ENCODE results near the gene CD276. TPM values are rescaled to one million over a fixed set of nuclear protein-coding genes. Genes with fewer than 3 reads are reported as not detected.

The CD276 gene
- total RNA-seq, 1 donor from 2014 or later, result 84.3 TPM

DNA sequence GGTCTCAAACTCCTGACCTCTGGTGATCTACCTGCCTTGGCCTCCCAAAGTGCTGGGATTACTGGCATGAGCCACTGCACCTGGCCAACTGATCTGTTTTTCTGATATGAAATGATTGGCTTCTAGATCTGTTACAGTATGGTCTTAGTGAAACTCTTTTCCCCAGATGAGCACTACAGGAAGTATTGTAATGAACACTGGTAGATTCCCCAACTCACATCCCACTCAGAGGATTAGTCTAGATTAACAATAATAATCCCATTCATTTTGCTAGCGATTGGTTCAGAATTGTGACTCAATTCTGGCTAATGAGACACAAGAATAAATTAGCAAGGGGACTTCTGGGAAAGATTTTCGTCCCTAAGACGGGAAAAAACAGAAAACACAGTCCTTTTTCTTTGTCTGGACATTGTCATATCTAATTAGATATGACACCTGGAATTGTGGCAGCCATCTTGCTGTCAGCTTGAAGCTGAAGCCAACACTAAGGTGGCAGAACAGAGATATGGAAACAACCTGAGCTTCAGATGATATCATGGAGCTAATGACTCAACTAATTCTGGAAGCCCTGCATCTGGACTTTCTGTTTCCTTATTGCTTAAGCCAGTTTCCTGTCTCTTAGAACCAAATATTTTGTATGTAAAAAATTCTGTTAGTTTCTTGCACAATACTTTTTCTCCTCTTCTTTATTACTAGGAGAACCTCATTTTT, 33.6 kb upstream of the CD276 start:
- H3K27ac ChIP-seq, result no peak overlapping the region
- TF ChIP-seq, protein P1, sequence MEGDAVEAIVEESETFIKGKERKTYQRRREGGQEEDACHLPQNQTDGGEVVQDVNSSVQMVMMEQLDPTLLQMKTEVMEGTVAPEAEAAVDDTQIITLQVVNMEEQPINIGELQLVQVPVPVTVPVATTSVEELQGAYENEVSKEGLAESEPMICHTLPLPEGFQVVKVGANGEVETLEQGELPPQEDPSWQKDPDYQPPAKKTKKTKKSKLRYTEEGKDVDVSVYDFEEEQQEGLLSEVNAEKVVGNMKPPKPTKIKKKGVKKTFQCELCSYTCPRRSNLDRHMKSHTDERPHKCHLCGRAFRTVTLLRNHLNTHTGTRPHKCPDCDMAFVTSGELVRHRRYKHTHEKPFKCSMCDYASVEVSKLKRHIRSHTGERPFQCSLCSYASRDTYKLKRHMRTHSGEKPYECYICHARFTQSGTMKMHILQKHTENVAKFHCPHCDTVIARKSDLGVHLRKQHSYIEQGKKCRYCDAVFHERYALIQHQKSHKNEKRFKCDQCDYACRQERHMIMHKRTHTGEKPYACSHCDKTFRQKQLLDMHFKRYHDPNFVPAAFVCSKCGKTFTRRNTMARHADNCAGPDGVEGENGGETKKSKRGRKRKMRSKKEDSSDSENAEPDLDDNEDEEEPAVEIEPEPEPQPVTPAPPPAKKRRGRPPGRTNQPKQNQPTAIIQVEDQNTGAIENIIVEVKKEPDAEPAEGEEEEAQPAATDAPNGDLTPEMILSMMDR (IDR thresholded peaks at IDR 0.05), result no peak
- H3K4me1 ChIP-seq, result no peaks in the 10 kb centered on the region
- DNase-seq (ENCODE audit: low spot score in 2 of 2), result no peak
- H3K9me3 ChIP-seq, result no peaks in the 10 kb centered on the region
- peaks cover 3% of the 10 kb centered on the region for H3K27me3 ChIP-seq
- no peak overlapping the region for H3K4me3 ChIP-seq
- no peaks in the 10 kb centered on the region for H3K36me3 ChIP-seq
- intact Hi-C loops (cut with DNase I), result no loop called here

DNA sequence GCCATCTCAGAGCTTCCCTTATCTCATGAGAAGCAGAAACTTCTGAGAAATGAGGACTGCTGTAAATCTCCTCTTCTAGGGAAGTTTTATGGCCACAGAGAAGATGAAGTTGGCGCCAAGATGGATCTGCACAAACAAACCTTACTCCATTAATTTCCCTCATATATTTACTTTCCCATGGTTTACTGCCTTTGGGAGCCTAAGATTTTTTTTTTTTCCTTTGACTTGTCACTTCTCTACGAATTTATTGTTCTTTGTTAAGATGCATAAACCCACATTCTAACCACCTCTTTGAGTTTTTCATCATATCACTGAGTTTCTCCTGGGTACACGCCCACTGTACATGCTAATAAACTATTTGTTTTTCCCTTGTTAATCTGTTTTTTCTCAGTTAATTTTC, 29.5 kb upstream of the CD276 start:
- Histone ChIP-seq H3K27ac (no peak overlapping the region), H3K9me3 (no peaks in the 10 kb centered on the region), H3K27me3 (no peaks in the 10 kb centered on the region), H3K4me3 (no peak overlapping the region), H3K36me3 (no peaks in the 10 kb centered on the region), H3K4me1 (no peaks in the 10 kb centered on the region)
- DNase-seq (ENCODE audit: low spot score in 2 of 2), result no peak
- TF ChIP-seq, protein P1 (IDR thresholded peaks at IDR 0.05), result no peak
- intact Hi-C loops (cut with DNase I), result no loop called here

DNA sequence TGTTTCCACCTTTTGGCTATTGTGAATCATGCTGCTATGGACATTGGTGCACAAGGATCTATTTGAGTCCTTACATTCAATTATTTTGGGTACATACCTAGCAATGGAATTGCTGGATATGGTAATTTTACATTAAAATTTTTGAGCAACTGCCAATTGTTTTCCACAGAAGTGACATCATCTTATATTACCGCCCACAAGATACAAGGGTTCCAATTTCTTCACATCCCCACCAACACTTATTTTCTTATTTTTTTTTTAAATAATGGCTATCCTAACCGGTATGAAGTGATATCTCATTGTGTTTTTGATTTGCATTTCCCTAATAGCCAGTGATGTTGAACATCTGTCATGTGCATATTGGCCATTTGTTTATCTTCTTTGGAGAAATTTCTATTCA, 28.5 kb upstream of the CD276 start:
- Histone ChIP-seq H3K4me3 (no peak overlapping the region), H3K4me1 (no peaks in the 10 kb centered on the region), H3K36me3 (no peaks in the 10 kb centered on the region), H3K27ac (no peak overlapping the region), H3K9me3 (no peaks in the 10 kb centered on the region), H3K27me3 (no peaks in the 10 kb centered on the region)
- intact Hi-C loops (cut with DNase I), result no loop called here
- TF ChIP-seq, protein P1 (IDR thresholded peaks at IDR 0.05), result no peak
- DNase-seq (ENCODE audit: low spot score in 2 of 2), result no peak

DNA sequence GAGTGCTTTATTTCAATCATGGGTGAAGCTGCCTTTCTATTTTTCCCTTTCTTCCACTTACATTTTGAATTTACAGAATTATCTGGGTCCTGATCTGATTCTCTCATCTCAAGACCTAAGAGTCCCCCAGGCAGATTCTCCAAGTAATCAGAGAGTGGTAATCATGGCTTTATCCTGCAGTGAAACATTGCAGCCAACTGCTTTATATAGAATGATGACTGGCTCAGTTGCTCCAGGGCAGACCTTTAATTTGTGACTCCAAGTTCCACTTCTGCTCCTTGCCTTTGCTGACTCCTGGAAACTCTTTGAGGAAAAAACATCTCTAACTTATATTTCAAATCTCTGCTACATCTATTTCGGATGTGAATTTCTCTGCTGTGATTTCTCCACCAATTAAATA, 25.5 kb upstream of the CD276 start:
- Histone ChIP-seq H3K4me3 (no peak overlapping the region), H3K27me3 (no peaks in the 10 kb centered on the region), H3K27ac (no peak overlapping the region), H3K9me3 (peaks cover 0 to 5% of the 10 kb centered on the region in 2 donors), H3K4me1 (no peaks in the 10 kb centered on the region), H3K36me3 (no peaks in the 10 kb centered on the region)
- intact Hi-C loops (cut with DNase I), result no loop called here
- TF ChIP-seq, protein P1 (IDR thresholded peaks at IDR 0.05), result no peak
- no peak for DNase-seq (ENCODE audit: low spot score in 2 of 2)

DNA sequence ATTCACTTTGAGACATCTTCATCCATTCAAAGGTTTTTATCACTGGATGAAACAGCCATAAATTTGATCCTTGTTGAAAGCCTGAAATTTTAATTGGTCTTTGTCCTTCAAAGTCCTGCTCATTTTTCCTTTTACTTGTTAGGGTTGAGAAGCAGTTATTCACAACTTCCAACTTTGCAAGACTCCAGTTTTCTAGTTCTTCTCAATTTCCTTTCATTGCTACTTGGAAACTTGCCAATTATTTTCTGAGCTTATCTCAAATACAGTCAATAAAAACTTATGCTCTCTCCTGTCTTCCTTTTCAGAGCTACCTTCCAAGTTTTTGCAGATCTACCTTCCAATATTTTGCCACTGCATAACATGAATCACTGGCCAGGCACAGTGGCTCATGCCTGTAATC, 23.7 kb upstream of the CD276 start:
- H3K9me3 ChIP-seq, result peaks cover 0 to 5% of the 10 kb centered on the region in 2 donors
- intact Hi-C loops (cut with DNase I), result no loop called here
- H3K4me3 ChIP-seq, result no peak overlapping the region
- H3K27me3 ChIP-seq, result no peaks in the 10 kb centered on the region
- TF ChIP-seq, protein P1 (IDR thresholded peaks at IDR 0.05), result no peak
- no peaks in the 10 kb centered on the region for H3K4me1 ChIP-seq
- H3K36me3 ChIP-seq, result no peaks in the 10 kb centered on the region
- H3K27ac ChIP-seq, result no peak overlapping the region
- no peak for DNase-seq (ENCODE audit: low spot score in 2 of 2)

DNA sequence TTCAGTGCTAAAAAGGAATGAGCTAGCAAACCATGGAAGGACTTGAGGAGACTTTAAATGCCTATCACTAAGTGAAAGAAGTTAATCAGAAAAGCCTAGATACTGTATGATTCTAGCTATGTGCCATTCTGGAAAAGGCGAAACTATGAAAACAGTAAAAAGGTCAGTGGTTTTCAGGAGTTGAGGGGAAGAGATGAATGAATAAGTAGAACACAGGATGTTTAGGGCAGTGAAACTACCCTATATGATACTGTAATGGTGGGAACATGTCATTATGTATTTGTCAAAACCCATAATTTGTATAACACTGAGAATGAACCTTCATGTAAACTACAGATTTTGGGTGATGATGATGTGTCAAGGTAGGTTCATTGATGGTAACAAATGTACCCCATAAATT, 9.6 kb upstream of the CD276 start:
- H3K36me3 ChIP-seq, result no peaks in the 10 kb centered on the region
- no peak overlapping the region for H3K4me3 ChIP-seq
- H3K4me1 ChIP-seq, result no peaks in the 10 kb centered on the region
- TF ChIP-seq, protein P1 (IDR thresholded peaks at IDR 0.05), result no peak
- H3K27ac ChIP-seq, result no peak overlapping the region
- no peaks in the 10 kb centered on the region for H3K9me3 ChIP-seq
- no peak for DNase-seq (ENCODE audit: low spot score in 2 of 2)
- H3K27me3 ChIP-seq, result no peaks in the 10 kb centered on the region
- intact Hi-C loops (cut with DNase I), result no loop called here
